Stimulated activated CD8-positive, alpha-beta memory T cell treated with anti-CD3 and anti-CD28 coated beads, Interleukin-15, amount 100 ng/mL, for 4 hours (primary cell): Measurements from ENCODE around the gene ATP8B3.

ENCODE experiments used
- DNase-seq, 2 donors: peaks; one replicate each; pipeline ENCODE4 v3.0.0-alpha.2; 2020; ENCODE audit warnings: low read depth in 2 of 2

ATP8B3 gene

GRCh38 chr19:1833540-1833939 lies 21.5 kb upstream of the ATP8B3 start:
- DNase-seq = no peak

GRCh38 chr19:1832046-1832663 lies 20.1 kb upstream of the ATP8B3 start:
- no peak for DNase-seq

- no peak for DNase-seq
Observed at GRCh38 chr19:1830978-1831377, 18.9 kb upstream of the ATP8B3 start.

- no peak for DNase-seq
Observed at GRCh38 chr19:1830568-1830967, 18.5 kb upstream of the ATP8B3 start.

- DNase-seq = no peak
Observed at GRCh38 chr19:1829958-1830357, 17.9 kb upstream of the ATP8B3 start.

GRCh38 chr19:1828279-1829238 lies 16.5 kb upstream of the ATP8B3 start:
- DNase-seq = no peak

- no peak for DNase-seq
Observed at GRCh38 chr19:1827566-1828278, 15.6 kb upstream of the ATP8B3 start.

- DNase-seq = no peak
Observed at GRCh38 chr19:1826557-1827521, 14.8 kb upstream of the ATP8B3 start.

GRCh38 chr19:1825909-1826556 lies 14.0 kb upstream of the ATP8B3 start:
- DNase-seq = peak; percentile 46 to 47

- DNase-seq = no peak
Observed at GRCh38 chr19:1824252-1824622, 12.2 kb upstream of the ATP8B3 start.

- DNase-seq = no peak
Observed at GRCh38 chr19:1823539-1824251, 11.6 kb upstream of the ATP8B3 start.

- no peak for DNase-seq
Observed at GRCh38 chr19:1823020-1823419, 10.9 kb upstream of the ATP8B3 start.

GRCh38 chr19:1822210-1822609 lies 10.1 kb upstream of the ATP8B3 start:
- no peak for DNase-seq

GRCh38 chr19:1819341-1820255 lies 7.5 kb upstream of the ATP8B3 start:
- DNase-seq = no peak

GRCh38 chr19:1818549-1819195 lies 6.6 kb upstream of the ATP8B3 start:
- no peak for DNase-seq

GRCh38 chr19:1817553-1818179 lies 5.6 kb upstream of the ATP8B3 start:
- DNase-seq = no peak

GRCh38 chr19:1816530-1817298 lies 4.6 kb upstream of the ATP8B3 start:
- no peak for DNase-seq
